C4-2B (cell line): ENCODE data around the gene OR5F1.

ENCODE experiments used
- CTCF ChIP-seq: fragments of 450-650 bp; conservative IDR thresholded peaks from 2 replicates; pipeline ENCODE4 v1.5.1; 2017; ENCODE audit warnings: mild to moderate bottlenecking
- ZFX ChIP-seq: fragments of 450-650 bp; IDR thresholded peaks from 2 replicates; pipeline ENCODE4 v1.6.1; 2017

- TF ChIP-seq CTCF (no peak), ZFX (no peak)
These were observed 32.9 kb upstream of the OR5F1 start, which contains the start of gene OR5AS1 for GRCh38 chr11:56027354-56027753.
